Erythroblast (primary cell): ENCODE results near the gene PARD6G.
"Not testable (repeated sequence)": the region's sequence is repeated elsewhere in the genome, so short reads cannot be mapped to it uniquely, and the experiment has no call there.

Experiments used
- GATA1 ChIP-seq: IDR thresholded peaks from 2 replicates; pipeline ENCODE4 v1.6.1; 2011; ENCODE audit warnings: low read depth, mild to moderate bottlenecking, control low read depth, low read length, moderate library complexity
- POLR2A ChIP-seq: IDR thresholded peaks from 2 replicates; pipeline ENCODE4 v1.6.1; 2011; ENCODE audit warnings: mild to moderate bottlenecking, low read length

GRCh38 chr18:80262241-80263033 is 15.1 kb upstream of the PARD6G start:
- TF ChIP-seq POLR2A, GATA1: not testable (repeated sequence)
